SH-SY5Y (cell line): ENCODE measurements around the gene MYCT1.

Experiments used
- GATA2 ChIP-seq: IDR thresholded peaks from 2 replicates; pipeline ENCODE4 v1.6.1; 2011; ENCODE audit warnings: mild to moderate bottlenecking, low read depth, low read length
- GATA3 ChIP-seq: IDR thresholded peaks from 2 replicates; pipeline ENCODE4 v1.6.1; 2011; ENCODE audit warnings: low read depth, mild to moderate bottlenecking, low read length, moderate library complexity

GRCh38 chr6:152671171-152671570, 26.5 kb upstream of the MYCT1 start:
- TF ChIP-seq GATA2, result no peak
- TF ChIP-seq GATA3, result no peak
